ENCODE measurements around the gene LDLRAD2.

LDLRAD2 gene

GRCh38 chr1:21843996-21844395 lies 31.9 kb downstream of the LDLRAD2 start:
- DNase-seq, result no peak

GRCh38 chr1:21845646-21846641 lies 33.9 kb downstream of the LDLRAD2 start:
- DNase-seq, result no peak

GRCh38 chr1:21847223-21848205 lies 35.4 kb downstream of the LDLRAD2 start:
- DNase-seq, result no peak

GRCh38 chr1:21848524-21849174 lies 36.6 kb downstream of the LDLRAD2 start:
- DNase-seq, result no peak

- DNase-seq, result no peak
These were observed 38.0 kb downstream of the LDLRAD2 start for GRCh38 chr1:21849909-21850576.

- no peak for DNase-seq
These were observed 39.6 kb downstream of the LDLRAD2 start for GRCh38 chr1:21851430-21852250.

GRCh38 chr1:21852282-21853130 lies 40.4 kb downstream of the LDLRAD2 start:
- DNase-seq, result no peak

- DNase-seq, result no peak
These were observed 41.0 kb downstream of the LDLRAD2 start for GRCh38 chr1:21853131-21853427.

GRCh38 chr1:21854090-21854750 lies 42.2 kb downstream of the LDLRAD2 start:
- no peak for DNase-seq

GRCh38 chr1:21854751-21855131 lies 42.7 kb downstream of the LDLRAD2 start:
- no peak for DNase-seq

- no peak for DNase-seq
These were observed 43.4 kb downstream of the LDLRAD2 start for GRCh38 chr1:21855257-21856096.

GRCh38 chr1:21857142-21857839 lies 45.2 kb downstream of the LDLRAD2 start:
- peak; percentile 56 for DNase-seq

- no peak for DNase-seq
These were observed 46.0 kb downstream of the LDLRAD2 start for GRCh38 chr1:21857840-21858670.

- DNase-seq, result no peak
These were observed 47.7 kb downstream of the LDLRAD2 start for GRCh38 chr1:21859669-21860179.

- DNase-seq, result no peak
These were observed 48.9 kb downstream of the LDLRAD2 start for GRCh38 chr1:21860971-21861370.

- peak; percentile 41 for DNase-seq
These were observed 49.8 kb downstream of the LDLRAD2 start for GRCh38 chr1:21861602-21862429.
